K562 (cell line): ENCODE results near the gene WIPF3. TPM values are rescaled to one million over a fixed set of nuclear protein-coding genes. Genes with fewer than 3 reads are reported as not detected.

Source experiments
- ATAC-seq: fragments of 200-7000 bp; cut with Tn5 transposase; 3 replicates; pipeline ENCODE4 v1.9.1; 2020; ENCODE audit warnings: moderate library complexity
- BruUV-seq: library from RNA; stranded (reverse); fragments of 400-500 nt; replicated peaks from 2 replicates; lab custom pipeline; 2021; lab: Mats Ljungman, UMichigan
- CTCF ChIA-PET: fragments of 300-600 bp; formaldehyde crosslinking; extraction: SDS; loops from one replicate; lab custom pipeline; 2021; ENCODE audit warnings: low intra/inter-chr PET ratio; lab: Yijun Ruan, JAX
- POLR2A ChIA-PET: fragments of 300-600, 350-650 bp; sonication (Branson Sonifier 250); formaldehyde crosslinking; extraction: SDS; loops from one replicate; lab custom pipeline; 2021; ENCODE audit warnings: antibody characterized with exemption, inconsistent platforms; lab: Yijun Ruan, JAX
- DNase-seq, 4 experiments: peaks; one replicate each; pipeline versions ENCODE4 v3.0.0 to v3.0.0-alpha.2; 2011 to 2018; ENCODE audit warnings: low spot score in 3 of 4, mixed read lengths in 3 of 4; ENCODE audit errors: extremely low read depth in 1 of 4
- FAIRE-seq: peaks from 2 replicates; lab custom pipeline; 2011; peaks lifted over from hg19 to GRCh38; lab: Jason Lieb, UNC
- H2AFZ ChIP-seq: 2 replicates; pipeline ENCODE4 v1.6.0; 2011; ENCODE audit warnings: low read depth, low read length, control low read depth, inconsistent platforms
- H3K27ac ChIP-seq: fragments of 200-600 bp; 3 replicates; pipeline ENCODE4 v1.8.0; 2011; ENCODE audit warnings: low read depth, mild to moderate bottlenecking, control low read depth, inconsistent platforms, low read length, moderate library complexity, mixed read lengths; ENCODE audit errors: extremely low read depth
- H3K27me3 ChIP-seq, 2 experiments: fragments of 300-600 bp in 1 of 2; 2 replicates in 1 of 2; 3 replicates in 1 of 2; pipeline versions ENCODE4 v1.6.0 to v1.8.0; 2011; ENCODE audit warnings: inconsistent platforms in 2 of 2, low read length in 2 of 2, mild to moderate bottlenecking in 1 of 2, mixed read lengths in 1 of 2, moderate library complexity in 1 of 2; ENCODE audit not compliant: control insufficient read depth in 2 of 2, insufficient read depth in 2 of 2
- H3K36me3 ChIP-seq: fragments of 300-600 bp; 3 replicates; pipeline ENCODE4 v1.8.0; 2011; ENCODE audit warnings: mild to moderate bottlenecking, low read length, inconsistent platforms; ENCODE audit not compliant: control insufficient read depth, insufficient read depth
- H3K4me1 ChIP-seq, 2 experiments: fragments of 200-600 bp in 1 of 2; replicated peaks in 1 of 2; 2 replicates in 1 of 2; 3 replicates in 1 of 2; pipeline versions ENCODE4 v1.5.1 to v1.8.0; 2011; ENCODE audit warnings: inconsistent platforms in 2 of 2, low read length in 2 of 2, mild to moderate bottlenecking in 1 of 2, mixed read lengths in 1 of 2, moderate library complexity in 1 of 2; ENCODE audit not compliant: control insufficient read depth in 2 of 2, insufficient read depth in 2 of 2
- H3K4me2 ChIP-seq: 2 replicates; pipeline ENCODE4 v1.6.1; 2011; ENCODE audit warnings: low read length, control low read depth, inconsistent platforms, mixed read lengths; ENCODE audit not compliant: insufficient read depth
- H3K4me3 ChIP-seq: fragments of 200-600 bp; sonication (generic), shearing (Covaris generic); 2 replicates; pipeline ENCODE4 v1.5.1; 2016; ENCODE audit warnings: control low read depth, inconsistent platforms
- H3K79me2 ChIP-seq: fragments of 200-600 bp; 3 replicates; pipeline ENCODE4 v1.8.0; 2011; ENCODE audit warnings: low read length, inconsistent platforms; ENCODE audit not compliant: control insufficient read depth, insufficient read depth
- H3K9ac ChIP-seq, 2 experiments: 2 replicates each; pipeline versions ENCODE4 v1.6.0 to v1.6.1; 2011; ENCODE audit warnings: low read depth in 2 of 2, low read length in 2 of 2, control low read depth in 1 of 2, inconsistent platforms in 1 of 2, mild to moderate bottlenecking in 1 of 2, mixed read lengths in 1 of 2; ENCODE audit not compliant: insufficient read depth in 1 of 2
- H3K9me1 ChIP-seq: one replicate; pipeline ENCODE4 v1.6.0; 2011; ENCODE audit warnings: inconsistent platforms, mild to moderate bottlenecking, low read length, moderate library complexity; ENCODE audit not compliant: control insufficient read depth, insufficient read depth
- H3K9me3 ChIP-seq: replicated peaks from 2 replicates; pipeline ENCODE4 v1.5.1; 2011; ENCODE audit warnings: low read depth, low read length, inconsistent platforms; ENCODE audit not compliant: control insufficient read depth, insufficient read depth
- H4K20me1 ChIP-seq: replicated peaks from 2 replicates; pipeline ENCODE4 v1.6.1; 2011; ENCODE audit warnings: low read length, inconsistent platforms, mixed read lengths; ENCODE audit not compliant: control insufficient read depth, insufficient read depth
- ARID1B ChIP-seq: fragments of 450-650 bp; IDR thresholded peaks from 2 replicates; pipeline ENCODE4 v1.6.1; 2016; ENCODE audit warnings: antibody characterized with exemption, mild to moderate bottlenecking, inconsistent platforms
- CCAR2 ChIP-seq: fragments of 200-400 bp; formaldehyde crosslinking; IDR thresholded peaks from 2 replicates; pipeline ENCODE4 v1.6.1; 2017; ENCODE audit warnings: mild to moderate bottlenecking, low read depth, low read length
- ETV6 ChIP-seq, 3 experiments: fragments of 150-350 bp in 1 of 3; sonication (generic) in 1 of 3; formaldehyde crosslinking in 1 of 3; IDR thresholded peaks; 2 replicates each; pipeline versions ENCODE4 v1.6.1 to v1.8.0; 2014 to 2022; ENCODE audit warnings: borderline replicate concordance in 2 of 3, low read depth in 2 of 3, antibody characterized with exemption in 1 of 3, low read length in 1 of 3, mild to moderate bottlenecking in 1 of 3, missing genetic modification reagents in 1 of 3
- HNRNPL ChIP-seq: fragments of 200-400 bp; formaldehyde crosslinking; IDR thresholded peaks from 2 replicates; pipeline ENCODE4 v1.6.1; 2017; ENCODE audit warnings: low read depth, mild to moderate bottlenecking, low read length
- PHF20 ChIP-seq: fragments of 450-650 bp; IDR thresholded peaks from 2 replicates; pipeline ENCODE4 v1.6.1; 2018; ENCODE audit not compliant: partially characterized antibody
- RFX1 ChIP-seq: fragments of 450-650 bp; IDR thresholded peaks from 2 replicates; pipeline ENCODE4 v1.6.1; 2016; ENCODE audit warnings: mild to moderate bottlenecking, moderate library complexity
- TRIM28 ChIP-seq: fragments of 450-650 bp; IDR thresholded peaks from 2 replicates; pipeline ENCODE4 v1.6.1; 2017
- ZFP36 ChIP-seq: fragments of 150-350 bp; IDR thresholded peaks from 2 replicates; pipeline ENCODE4 v1.6.1; 2018; ENCODE audit warnings: low read length, low read depth; ENCODE audit not compliant: partially characterized antibody
- ZNF274 ChIP-seq: IDR thresholded peaks from 2 replicates; pipeline ENCODE4 v1.6.1; 2011; ENCODE audit warnings: low read depth, mild to moderate bottlenecking, low read length, moderate library complexity, borderline replicate concordance
- ZNF77 ChIP-seq: fragments of 250-450 bp; sonication (Bioruptor Pico); IDR thresholded peaks from 2 replicates; pipeline ENCODE4 v1.5.0; 2020
- WGBS: fragments of 100-300 bp; shearing (Covaris generic); methylation state at CpG from one replicate; pipeline ENCODE4 v1.1.6; 2016; ENCODE audit warnings: low coverage, mixed read lengths; ENCODE audit not compliant: insufficient coverage; ENCODE audit errors: missing lambda C conversion rate; 5-methylcytosine and 5-hydroxymethylcytosine counted together
- in situ Hi-C: fragments of 300-500 bp; cut with MboI; formaldehyde crosslinking; loops from 4 replicates; pipeline ENCODE4 v1.15.0; 2018; ENCODE audit warnings: inconsistent platforms, mixed read lengths
- intact Hi-C: fragments of 100-400 bp; cut with micrococcal nuclease; formaldehyde crosslinking; loops from 2 replicates; pipeline ENCODE4 v1.14.2; 2022
- polyA plus RNA-seq, 8 experiments: library from polyadenylated mRNA; depleted of rRNA in 4 of 8; stranded (reverse) in 5 of 8; unstranded in 3 of 8; fragments of >200 nt; fragmentation: Nextera tagmentation in 2 of 8; fragmentation: Illumina TruSeq in 1 of 8; extraction: Ambion mirVana in 2 of 8; extraction: Trizol in 1 of 8; gene quantifications; 2 replicates each; pipeline versions ENCODE4 v1.2.1 to v1.2.3, GENCODE V29; 2011 to 2014; ENCODE audit warnings: inconsistent platforms in 1 of 8, missing spikeins in 1 of 8
- total RNA-seq, 7 experiments: library from RNA; depleted of rRNA in 6 of 7; stranded (reverse); fragments of >200 nt in 6 of 7; fragmentation: Illumina TruSeq in 2 of 7; extraction: Trizol in 2 of 7; gene quantifications; 2 replicates each; pipeline versions ENCODE4 v1.2.1 to v1.2.3, GENCODE V29; 2011 to 2021; ENCODE audit warnings: low replicate concordance in 1 of 7
- TF ChIP-seq, protein P1 (sequence below), 2 experiments: fragments of 450-650 bp in 1 of 2; sonication (generic) in 1 of 2; formaldehyde crosslinking in 1 of 2; IDR thresholded peaks; 2 replicates each; pipeline versions ENCODE4 v1.7.1 to v1.9.0; 2016 to 2022; ENCODE audit warnings: inconsistent platforms in 1 of 2, mild to moderate bottlenecking in 1 of 2, missing genetic modification reagents in 1 of 2

Gene WIPF3
- total and polyA plus RNA-seq, 9 of the 15 experiments (the other 6 are each of a cell fraction or from before 2014, with no cell fraction given), result 0.18 to 3.2 (median 1.7) TPM

DNA sequence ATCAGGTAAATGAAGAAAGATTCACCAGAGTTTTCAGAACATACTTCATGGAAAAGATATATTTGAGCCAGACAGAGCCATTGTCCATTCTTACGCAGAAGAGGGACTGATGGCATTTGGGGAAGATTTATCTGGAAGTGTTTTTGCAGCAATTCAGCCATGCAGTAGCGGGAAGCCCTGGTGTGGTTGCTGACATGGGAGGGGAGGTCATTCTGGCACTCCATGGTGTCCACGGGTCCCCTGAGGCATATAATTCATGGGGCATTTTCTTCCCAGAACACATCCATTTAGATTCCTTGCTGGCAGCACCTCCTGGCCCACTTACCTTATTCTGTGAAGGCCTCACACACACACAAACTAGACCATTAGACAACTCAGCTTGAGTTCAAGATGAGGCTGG is 55.6 kb downstream of the WIPF3 start (continued):
- TF ChIP-seq ZNF274 (no peak), HNRNPL (no peak), CCAR2 (no peak)

- Histone ChIP-seq H2AFZ (no peak overlapping the region), H3K4me3 (no peak overlapping the region), H3K27ac (no peak overlapping the region), H3K79me2 (no peaks in the 10 kb centered on the region), H3K27me3 (no peaks in the 10 kb centered on the region), H3K4me1 (no peaks in the 10 kb centered on the region; a peak in 1 of 5 replicates), H3K9me3 (no peaks in the 10 kb centered on the region), H3K4me2 (no peak overlapping the region), H3K9me1 (no peaks in the 10 kb centered on the region), H4K20me1 (no peaks in the 10 kb centered on the region), H3K36me3 (no peaks in the 10 kb centered on the region), H3K9ac (no peak overlapping the region)
- no TSS peak for BruUV-seq
- in situ Hi-C loops (no loop called here), intact Hi-C loops (no loop called here)
- CTCF ChIA-PET, result no interaction called here
- ATAC-seq, result no peak
- POLR2A ChIA-PET, result interaction anchor here (0.8 kb wide), 1 partner anchor 46 kb away, joined by 3 read pairs; no protein-coding TSS in a partner anchor
- DNase-seq, result no peak
- no peak for FAIRE-seq
- WGBS, result 12% methylated on average over 2 of the region's 2 CpGs
- no peak for TF ChIP-seq ZNF77 (CRISPR knock-in tag)
- no peak for TF ChIP-seq ETV6 (IDR thresholded peaks at IDR 0.05; ENCODE audit: borderline replicate concordance in 1 of 2, low read depth in 2 of 2, low read length in 1 of 2)
- no peak for TF ChIP-seq ETV6 (CRISPR knock-in tag; IDR thresholded peaks at IDR 0.05; ENCODE audit: borderline replicate concordance)
- TF ChIP-seq PHF20, result no peak
- no peak for TF ChIP-seq RFX1
- TF ChIP-seq ARID1B, result no peak
- TF ChIP-seq, protein P1, sequence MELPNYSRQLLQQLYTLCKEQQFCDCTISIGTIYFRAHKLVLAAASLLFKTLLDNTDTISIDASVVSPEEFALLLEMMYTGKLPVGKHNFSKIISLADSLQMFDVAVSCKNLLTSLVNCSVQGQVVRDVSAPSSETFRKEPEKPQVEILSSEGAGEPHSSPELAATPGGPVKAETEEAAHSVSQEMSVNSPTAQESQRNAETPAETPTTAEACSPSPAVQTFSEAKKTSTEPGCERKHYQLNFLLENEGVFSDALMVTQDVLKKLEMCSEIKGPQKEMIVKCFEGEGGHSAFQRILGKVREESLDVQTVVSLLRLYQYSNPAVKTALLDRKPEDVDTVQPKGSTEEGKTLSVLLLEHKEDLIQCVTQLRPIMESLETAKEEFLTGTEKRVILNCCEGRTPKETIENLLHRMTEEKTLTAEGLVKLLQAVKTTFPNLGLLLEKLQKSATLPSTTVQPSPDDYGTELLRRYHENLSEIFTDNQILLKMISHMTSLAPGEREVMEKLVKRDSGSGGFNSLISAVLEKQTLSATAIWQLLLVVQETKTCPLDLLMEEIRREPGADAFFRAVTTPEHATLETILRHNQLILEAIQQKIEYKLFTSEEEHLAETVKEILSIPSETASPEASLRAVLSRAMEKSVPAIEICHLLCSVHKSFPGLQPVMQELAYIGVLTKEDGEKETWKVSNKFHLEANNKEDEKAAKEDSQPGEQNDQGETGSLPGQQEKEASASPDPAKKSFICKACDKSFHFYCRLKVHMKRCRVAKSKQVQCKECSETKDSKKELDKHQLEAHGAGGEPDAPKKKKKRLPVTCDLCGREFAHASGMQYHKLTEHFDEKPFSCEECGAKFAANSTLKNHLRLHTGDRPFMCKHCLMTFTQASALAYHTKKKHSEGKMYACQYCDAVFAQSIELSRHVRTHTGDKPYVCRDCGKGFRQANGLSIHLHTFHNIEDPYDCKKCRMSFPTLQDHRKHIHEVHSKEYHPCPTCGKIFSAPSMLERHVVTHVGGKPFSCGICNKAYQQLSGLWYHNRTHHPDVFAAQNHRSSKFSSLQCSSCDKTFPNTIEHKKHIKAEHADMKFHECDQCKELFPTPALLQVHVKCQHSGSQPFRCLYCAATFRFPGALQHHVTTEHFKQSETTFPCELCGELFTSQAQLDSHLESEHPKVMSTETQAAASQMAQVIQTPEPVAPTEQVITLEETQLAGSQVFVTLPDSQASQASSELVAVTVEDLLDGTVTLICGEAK (IDR thresholded peaks at IDR 0.05), result no peak
- TF ChIP-seq, protein P1 (CRISPR knock-in tag; IDR thresholded peaks at IDR 0.05), result no peak
- TF ChIP-seq ZFP36, result no peak
- TF ChIP-seq TRIM28, result no peak
These were observed 58.3 kb downstream of the WIPF3 start for GRCh38 chr7:29864656-29865055.
